Uterus (tissue), 2 donors: ENCODE data around the gene INIP.

ENCODE experiments used
- POLR2A ChIP-seq, 2 donors: fragments of 450-650 bp; IDR thresholded peaks; one replicate each; pipeline ENCODE4 v1.6.1; 2016; ENCODE audit warnings: antibody characterized with exemption in 2 of 2, mild to moderate bottlenecking in 1 of 2, moderate library complexity in 1 of 2
- TF ChIP-seq, protein P1 (sequence below), 4 experiments: fragments of 200-600 bp in 2 of 4; fragments of 450-650 bp in 2 of 4; sonication (generic) in 2 of 4; IDR thresholded peaks; one replicate each; pipeline ENCODE4 v1.5.1; 2016 to 2019; ENCODE audit warnings: antibody characterized with exemption in 4 of 4, mild to moderate bottlenecking in 2 of 4, moderate library complexity in 1 of 4

- TF ChIP-seq, protein P1, sequence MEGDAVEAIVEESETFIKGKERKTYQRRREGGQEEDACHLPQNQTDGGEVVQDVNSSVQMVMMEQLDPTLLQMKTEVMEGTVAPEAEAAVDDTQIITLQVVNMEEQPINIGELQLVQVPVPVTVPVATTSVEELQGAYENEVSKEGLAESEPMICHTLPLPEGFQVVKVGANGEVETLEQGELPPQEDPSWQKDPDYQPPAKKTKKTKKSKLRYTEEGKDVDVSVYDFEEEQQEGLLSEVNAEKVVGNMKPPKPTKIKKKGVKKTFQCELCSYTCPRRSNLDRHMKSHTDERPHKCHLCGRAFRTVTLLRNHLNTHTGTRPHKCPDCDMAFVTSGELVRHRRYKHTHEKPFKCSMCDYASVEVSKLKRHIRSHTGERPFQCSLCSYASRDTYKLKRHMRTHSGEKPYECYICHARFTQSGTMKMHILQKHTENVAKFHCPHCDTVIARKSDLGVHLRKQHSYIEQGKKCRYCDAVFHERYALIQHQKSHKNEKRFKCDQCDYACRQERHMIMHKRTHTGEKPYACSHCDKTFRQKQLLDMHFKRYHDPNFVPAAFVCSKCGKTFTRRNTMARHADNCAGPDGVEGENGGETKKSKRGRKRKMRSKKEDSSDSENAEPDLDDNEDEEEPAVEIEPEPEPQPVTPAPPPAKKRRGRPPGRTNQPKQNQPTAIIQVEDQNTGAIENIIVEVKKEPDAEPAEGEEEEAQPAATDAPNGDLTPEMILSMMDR (IDR thresholded peaks at IDR 0.05) = no peak
- TF ChIP-seq POLR2A (IDR thresholded peaks at IDR 0.05) = no peak
These were observed 37.1 kb upstream of the INIP start for GRCh38 chr9:112755016-112755427.
